Colonic mucosa (tissue), 4 donors: Measurements from ENCODE around the gene CHST9. TPM values are rescaled to one million over a fixed set of nuclear protein-coding genes. Genes with fewer than 3 reads are reported as not detected.

Experiments used
- DNase-seq: peaks from one replicate; pipeline ENCODE4 v3.0.0-alpha.2; 2020
- H3K27ac ChIP-seq: fragments of 200-600 bp; one replicate; pipeline ENCODE4 v1.8.0; 2021
- H3K27me3 ChIP-seq: fragments of 200-600 bp; one replicate; pipeline ENCODE4 v1.8.0; 2021
- H3K36me3 ChIP-seq: fragments of 200-600 bp; one replicate; pipeline ENCODE4 v1.8.0; 2021
- H3K4me1 ChIP-seq: fragments of 200-600 bp; one replicate; pipeline ENCODE4 v1.8.0; 2021; ENCODE audit warnings: mild to moderate bottlenecking
- H3K4me3 ChIP-seq: fragments of 200-600 bp; one replicate; pipeline ENCODE4 v1.8.0; 2021
- H3K9ac ChIP-seq, 2 donors: one replicate each; pipeline ENCODE4 v1.7.0; 2013; ENCODE audit warnings: control low read depth in 2 of 2, low read depth in 2 of 2, low read length in 2 of 2
- H3K9me3 ChIP-seq: fragments of 200-600 bp; one replicate; pipeline ENCODE4 v1.8.0; 2021
- intact Hi-C: fragments of 100-400 bp; cut with DNase I; formaldehyde crosslinking; loops from one replicate; pipeline ENCODE4 v1.14.1; 2022
- total RNA-seq, 2 donors: library from RNA; stranded (reverse); fragmentation: NEBNext Ultra II Directional in 1 of 2; extraction: Animal tissue kit (Norgen Biotek cat#: 25700) in 1 of 2; gene quantifications; one replicate each; pipeline ENCODE4 v1.2.1, GENCODE V29; 2021
- TF ChIP-seq, protein P1 (sequence below): fragments of 200-600 bp; IDR thresholded peaks from one replicate; pipeline ENCODE4 v1.8.0; 2022; ENCODE audit warnings: antibody characterized with exemption, mild to moderate bottlenecking
- donor health status: healthy.
- donor health status: DM: no; HTN: no; CAD: no.
- donor health status: DM: no; HTN: no; CAD: no.

Gene CHST9
- total RNA-seq, 2 donors from 2014 or later = 0.05 to 0.32 TPM

DNA sequence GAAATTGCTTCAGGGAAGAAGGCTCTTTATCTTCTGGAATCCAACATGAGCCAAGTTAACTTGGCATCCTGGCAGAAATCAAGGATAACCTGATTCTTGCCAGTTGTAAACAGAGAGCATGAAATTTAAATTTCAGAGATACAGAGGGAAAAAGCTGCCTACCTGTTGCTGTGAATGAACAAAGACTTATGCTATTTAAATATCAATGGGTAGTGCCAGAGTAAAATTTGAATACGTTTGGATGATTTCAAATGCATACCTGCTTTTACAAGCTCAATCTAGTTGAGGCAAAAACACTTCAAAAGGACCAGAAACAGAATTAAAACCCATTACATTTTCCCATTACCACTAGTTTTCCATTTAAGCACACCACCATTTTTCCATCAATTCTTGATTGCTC lies 60.9 kb downstream of the CHST9 start:
- DNase-seq = no peak
- H3K36me3 ChIP-seq = no peaks in the 10 kb centered on the region
- H3K27ac ChIP-seq = no peak overlapping the region
- TF ChIP-seq, protein P1, sequence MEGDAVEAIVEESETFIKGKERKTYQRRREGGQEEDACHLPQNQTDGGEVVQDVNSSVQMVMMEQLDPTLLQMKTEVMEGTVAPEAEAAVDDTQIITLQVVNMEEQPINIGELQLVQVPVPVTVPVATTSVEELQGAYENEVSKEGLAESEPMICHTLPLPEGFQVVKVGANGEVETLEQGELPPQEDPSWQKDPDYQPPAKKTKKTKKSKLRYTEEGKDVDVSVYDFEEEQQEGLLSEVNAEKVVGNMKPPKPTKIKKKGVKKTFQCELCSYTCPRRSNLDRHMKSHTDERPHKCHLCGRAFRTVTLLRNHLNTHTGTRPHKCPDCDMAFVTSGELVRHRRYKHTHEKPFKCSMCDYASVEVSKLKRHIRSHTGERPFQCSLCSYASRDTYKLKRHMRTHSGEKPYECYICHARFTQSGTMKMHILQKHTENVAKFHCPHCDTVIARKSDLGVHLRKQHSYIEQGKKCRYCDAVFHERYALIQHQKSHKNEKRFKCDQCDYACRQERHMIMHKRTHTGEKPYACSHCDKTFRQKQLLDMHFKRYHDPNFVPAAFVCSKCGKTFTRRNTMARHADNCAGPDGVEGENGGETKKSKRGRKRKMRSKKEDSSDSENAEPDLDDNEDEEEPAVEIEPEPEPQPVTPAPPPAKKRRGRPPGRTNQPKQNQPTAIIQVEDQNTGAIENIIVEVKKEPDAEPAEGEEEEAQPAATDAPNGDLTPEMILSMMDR = no peak
- H3K27me3 ChIP-seq = no peaks in the 10 kb centered on the region
- H3K9ac ChIP-seq = no peak overlapping the region
- H3K4me3 ChIP-seq = no peak overlapping the region
- intact Hi-C loops = no loop called here
- no peaks in the 10 kb centered on the region for H3K9me3 ChIP-seq
- no peaks in the 10 kb centered on the region for H3K4me1 ChIP-seq

- Histone ChIP-seq H3K9ac (no peak overlapping the region), H3K36me3 (no peaks in the 10 kb centered on the region), H3K27me3 (no peaks in the 10 kb centered on the region), H3K4me3 (no peak overlapping the region), H3K9me3 (no peaks in the 10 kb centered on the region), H3K4me1 (no peaks in the 10 kb centered on the region), H3K27ac (no peak overlapping the region)
- intact Hi-C loops = no loop called here
- TF ChIP-seq, protein P1 = no peak
- no peak for DNase-seq
These were observed 64.0 kb downstream of the CHST9 start for GRCh38 chr18:27121108-27121507.

DNA sequence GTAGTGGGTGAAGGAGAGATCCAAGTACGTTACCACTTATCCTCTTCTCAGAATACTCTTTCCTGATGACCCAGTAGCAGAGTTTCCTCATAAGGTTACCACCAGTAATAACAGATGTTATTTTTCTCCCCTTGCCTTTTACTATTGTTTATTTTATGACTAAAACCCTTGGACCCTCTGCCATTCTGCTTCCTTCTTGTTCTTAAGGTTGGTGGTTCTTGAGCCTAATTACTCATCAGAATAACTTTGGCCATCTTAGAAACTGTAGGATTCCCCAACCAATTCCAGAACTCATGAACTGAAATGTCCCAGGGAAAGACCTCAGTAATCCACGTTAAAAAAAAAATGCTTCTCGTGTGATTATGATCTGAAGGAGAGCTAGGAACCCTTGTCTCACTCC lies 64.9 kb downstream of the CHST9 start:
- TF ChIP-seq, protein P1 = no peak
- Histone ChIP-seq H3K9ac (no peak overlapping the region), H3K36me3 (no peaks in the 10 kb centered on the region), H3K27ac (no peak overlapping the region), H3K4me3 (no peak overlapping the region), H3K4me1 (no peaks in the 10 kb centered on the region), H3K9me3 (no peaks in the 10 kb centered on the region), H3K27me3 (no peaks in the 10 kb centered on the region)
- intact Hi-C loops = no loop called here
- no peak for DNase-seq

DNA sequence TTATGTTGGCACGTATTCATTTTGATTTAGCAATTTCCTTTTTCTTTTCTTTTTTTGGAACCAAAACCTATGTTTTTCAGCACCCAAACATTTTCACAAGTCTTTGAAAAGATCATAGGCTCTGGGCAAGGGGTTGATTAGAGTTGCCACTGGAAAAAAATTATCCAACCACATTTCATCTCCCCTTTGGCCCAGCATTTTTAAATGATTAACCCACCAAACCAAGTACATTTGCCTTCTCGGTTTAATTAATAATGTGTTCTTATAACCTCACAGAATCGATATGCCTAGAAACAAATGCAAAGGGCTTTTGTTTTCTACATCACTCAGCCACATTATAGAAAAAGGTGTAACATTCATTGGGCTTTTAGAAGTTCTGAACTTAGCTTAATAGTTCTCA lies 66.1 kb downstream of the CHST9 start:
- intact Hi-C loops = no loop called here
- TF ChIP-seq, protein P1 = no peak
- no peaks in the 10 kb centered on the region for H3K27me3 ChIP-seq

GRCh38 chr18:27114842-27115241 lies 70.3 kb downstream of the CHST9 start:
- Histone ChIP-seq H3K27me3 (no peaks in the 10 kb centered on the region), H3K36me3 (no peaks in the 10 kb centered on the region), H3K4me3 (no peak overlapping the region), H3K9ac (no peak overlapping the region), H3K4me1 (no peaks in the 10 kb centered on the region), H3K9me3 (no peaks in the 10 kb centered on the region), H3K27ac (no peak overlapping the region)
- no peak for DNase-seq
- intact Hi-C loops = no loop called here
- TF ChIP-seq, protein P1 = no peak

More for the DNA sequence above, 66.1 kb downstream of the CHST9 start:
- no peaks in the 10 kb centered on the region for H3K36me3 ChIP-seq
- no peak overlapping the region for H3K9ac ChIP-seq
- no peak for DNase-seq
- no peaks in the 10 kb centered on the region for H3K9me3 ChIP-seq
- H3K4me1 ChIP-seq = no peaks in the 10 kb centered on the region
- no peak overlapping the region for H3K27ac ChIP-seq
- H3K4me3 ChIP-seq = no peak overlapping the region

DNA sequence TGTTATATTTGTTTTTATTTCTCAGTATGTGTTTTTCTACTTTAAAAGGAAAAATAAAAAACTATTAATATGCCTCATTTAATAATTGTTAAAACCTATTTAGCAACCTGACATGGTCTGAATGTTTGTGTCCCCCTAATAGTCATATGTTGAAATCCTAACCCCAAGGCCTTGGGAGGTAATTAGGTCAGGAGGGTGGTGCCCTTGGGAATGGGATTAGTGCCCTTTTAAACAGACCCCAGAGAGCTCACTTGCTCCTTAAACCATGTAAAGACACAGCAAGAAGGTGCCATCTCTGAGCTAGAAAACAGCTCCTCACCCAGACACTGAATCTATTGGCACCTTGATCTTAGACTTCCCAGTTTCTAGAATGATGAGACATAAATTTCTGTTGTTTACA lies 71.8 kb downstream of the CHST9 start:
- Histone ChIP-seq H3K4me3 (no peak overlapping the region), H3K4me1 (no peaks in the 10 kb centered on the region), H3K9ac (no peak overlapping the region), H3K27me3 (no peaks in the 10 kb centered on the region), H3K36me3 (no peaks in the 10 kb centered on the region), H3K27ac (no peak overlapping the region), H3K9me3 (no peaks in the 10 kb centered on the region)
- intact Hi-C loops = no loop called here
- TF ChIP-seq, protein P1 = no peak
- no peak for DNase-seq
